Brain microvascular endothelial cell (primary cell): ENCODE measurements around the gene GUCD1.
A peak's percentile ranks its signal among the peaks of the same experiment; 100 is the strongest.

Experiments
- DNase-seq: peaks from one replicate; pipeline ENCODE4 v3.0.0-alpha.2; 2020
- H3K27ac ChIP-seq: fragments of 250-450 bp; sonication (Bioruptor Pico); 2 replicates; pipeline ENCODE4 v1.5.1; 2020; ENCODE audit warnings: mild to moderate bottlenecking, moderate library complexity
- H3K27me3 ChIP-seq: fragments of 250-450 bp; sonication (Bioruptor Pico); replicated peaks from 2 replicates; pipeline ENCODE4 v1.5.1; 2020; ENCODE audit warnings: mild to moderate bottlenecking
- H3K36me3 ChIP-seq: fragments of 250-450 bp; sonication (Bioruptor Pico); replicated peaks from 2 replicates; pipeline ENCODE4 v1.5.1; 2020; ENCODE audit warnings: mild to moderate bottlenecking
- H3K4me3 ChIP-seq: 2 replicates; pipeline ENCODE4 v1.5.1; 2011; ENCODE audit warnings: low read depth, mild to moderate bottlenecking, control low read depth, low read length, moderate library complexity
- CTCF ChIP-seq: IDR thresholded peaks from 2 replicates; pipeline ENCODE4 v1.5.1; 2011; ENCODE audit warnings: low read depth, mild to moderate bottlenecking, moderate library complexity, low read length, control low read depth, inconsistent platforms; ENCODE audit errors: missing control alignments
- in situ Hi-C: cut with HindIII; loops from 2 replicates; pipeline ENCODE4 v1.10.0; 2017; ENCODE audit warnings: low sequenced_read_pairs, low pct_ligation_motif_present

The GUCD1 gene

GRCh38 chr22:24513378-24514240 lies 41.3 kb downstream of the GUCD1 start:
- no peaks in the 10 kb centered on the region for H3K27me3 ChIP-seq
- in situ Hi-C loops, result loop anchor here (25.0 kb wide), 1 partner anchor 176 kb away; no protein-coding TSS in a partner anchor
- no peak for TF ChIP-seq CTCF
- no peak for DNase-seq
- H3K36me3 ChIP-seq, result no peaks in the 10 kb centered on the region
- no peak overlapping the region for H3K27ac ChIP-seq
- no peak overlapping the region for H3K4me3 ChIP-seq

GRCh38 chr22:24512043-24512442 lies 42.9 kb downstream of the GUCD1 start:
- no peak for TF ChIP-seq CTCF
- in situ Hi-C loops, result loop anchor here (25.0 kb wide), 1 partner anchor 175 kb away; no protein-coding TSS in a partner anchor
- Histone ChIP-seq H3K27me3 (no peaks in the 10 kb centered on the region), H3K36me3 (no peaks in the 10 kb centered on the region), H3K27ac (no peak overlapping the region), H3K4me3 (no peak overlapping the region)
- DNase-seq, result no peak

- Histone ChIP-seq H3K27ac (peak overlapping the region; percentile 32), H3K27me3 (no peaks in the 10 kb centered on the region), H3K36me3 (no peaks in the 10 kb centered on the region), H3K4me3 (no peak overlapping the region)
- no peak for TF ChIP-seq CTCF
- DNase-seq, result peak; percentile 49
- in situ Hi-C loops, result loop anchor here (25.0 kb wide), 1 partner anchor 174 kb away; no protein-coding TSS in a partner anchor
Observed at GRCh38 chr22:24510637-24511625, 44.0 kb downstream of the GUCD1 start.

- H3K27me3 ChIP-seq, result no peaks in the 10 kb centered on the region
- H3K36me3 ChIP-seq, result no peaks in the 10 kb centered on the region
- in situ Hi-C loops, result loop anchor here (25.0 kb wide), 1 partner anchor 170 kb away; no protein-coding TSS in a partner anchor
- no peak overlapping the region for H3K4me3 ChIP-seq
- no peak for TF ChIP-seq CTCF
- DNase-seq, result no peak
- no peak overlapping the region for H3K27ac ChIP-seq
Observed at GRCh38 chr22:24507716-24508115, 47.2 kb downstream of the GUCD1 start.

- Histone ChIP-seq H3K36me3 (no peaks in the 10 kb centered on the region), H3K27ac (no peak overlapping the region), H3K27me3 (no peaks in the 10 kb centered on the region), H3K4me3 (no peak overlapping the region)
- no peak for DNase-seq
- no peak for TF ChIP-seq CTCF
- in situ Hi-C loops, result loop anchor here (25.0 kb wide), 1 partner anchor 170 kb away; no protein-coding TSS in a partner anchor
Observed at GRCh38 chr22:24506802-24507438, 48.0 kb downstream of the GUCD1 start.
